Kidney (tissue), 14 donors: ENCODE measurements around the gene CASP3. TPM values are rescaled to one million over a fixed set of nuclear protein-coding genes. Genes with fewer than 3 reads are reported as not detected.

Experiments used
- DNase-seq, 5 donors: peaks; one replicate each; pipeline ENCODE4 v3.0.0-alpha.2; 2013 to 2020
- FAIRE-seq: peaks from 2 replicates; lab custom pipeline; 2012; peaks lifted over from hg19 to GRCh38; lab: Jason Lieb, UNC
- H3K27ac ChIP-seq, 2 donors: one replicate each; pipeline ENCODE4 v1.7.0; 2013; ENCODE audit warnings: low read depth in 2 of 2, low read length in 2 of 2, inconsistent platforms in 1 of 2
- H3K27me3 ChIP-seq: one replicate; pipeline ENCODE4 v1.7.1; 2013; ENCODE audit warnings: low read length, inconsistent platforms; ENCODE audit not compliant: control insufficient read depth, insufficient read depth
- H3K36me3 ChIP-seq, 3 donors: one replicate each; pipeline versions ENCODE4 v1.7.0 to v1.7.1; 2013; ENCODE audit warnings: low read length in 3 of 3, control low read depth in 1 of 3, inconsistent platforms in 1 of 3; ENCODE audit not compliant: insufficient read depth in 3 of 3, control insufficient read depth in 2 of 3
- H3K4me1 ChIP-seq, 3 donors: one replicate each; pipeline versions ENCODE4 v1.7.0 to v1.7.1; 2013; ENCODE audit warnings: low read length in 3 of 3, inconsistent platforms in 1 of 3, low read depth in 1 of 3; ENCODE audit not compliant: control insufficient read depth in 2 of 3, insufficient read depth in 2 of 3
- H3K4me3 ChIP-seq, 3 donors: one replicate each; pipeline versions ENCODE4 v1.7.0 to v1.8.1; 2013; ENCODE audit warnings: low read length in 3 of 3, control low read depth in 1 of 3, inconsistent platforms in 1 of 3
- H3K9ac ChIP-seq, 3 donors: one replicate each; pipeline versions ENCODE4 v1.7.0 to v1.7.1; 2013; ENCODE audit warnings: low read length in 3 of 3, control low read depth in 1 of 3, inconsistent platforms in 1 of 3
- H3K9me3 ChIP-seq, 3 donors: one replicate each; pipeline versions ENCODE4 v1.7.0 to v1.7.1; 2013; ENCODE audit warnings: low read length in 3 of 3, control low read depth in 1 of 3, inconsistent platforms in 1 of 3; ENCODE audit not compliant: control insufficient read depth in 2 of 3, insufficient read depth in 1 of 3
- intact Hi-C: fragments of 100-400 bp; cut with DNase I; formaldehyde crosslinking; loops from one replicate; pipeline ENCODE4 v1.11.1; 2022
- polyA plus RNA-seq: library from polyadenylated mRNA; stranded (reverse); fragments of 350-450 nt; fragmentation: Illumina TruSeq; extraction: RNeasy Lipid Tissue Mini Kit (QIAGEN cat#74804); gene quantifications from one replicate; pipeline ENCODE4 v1.2.3, GENCODE V29; 2014; ENCODE audit warnings: low read depth, low replicate concordance; ENCODE audit not compliant: insufficient read depth
- total RNA-seq: library from RNA; stranded (reverse); fragmentation: NEBNext Ultra II Directional; extraction: Animal tissue kit (Norgen Biotek cat#: 25700); gene quantifications from one replicate; pipeline ENCODE4 v1.2.1, GENCODE V29; 2021
- TF ChIP-seq, protein P1 (sequence below): IDR thresholded peaks from 3 replicates; pipeline ENCODE4 v1.5.1; 2012; ENCODE audit warnings: mild to moderate bottlenecking, moderate library complexity, borderline replicate concordance; ENCODE audit not compliant: insufficient read depth; ENCODE audit errors: extremely low read depth
- donor health status: control.
- donor health status: control.
- donor health status: control.
- donor health status: control.
- donor health status: control.
- donor health status: DM: yes; HTN: yes; CAD: no.
- donor health status: Normal renal cell carcinoma (clear cell type).

The CASP3 gene
- total and polyA plus RNA-seq, 2 donors from 2014 or later, result 7.3 to 22.4 TPM

DNA sequence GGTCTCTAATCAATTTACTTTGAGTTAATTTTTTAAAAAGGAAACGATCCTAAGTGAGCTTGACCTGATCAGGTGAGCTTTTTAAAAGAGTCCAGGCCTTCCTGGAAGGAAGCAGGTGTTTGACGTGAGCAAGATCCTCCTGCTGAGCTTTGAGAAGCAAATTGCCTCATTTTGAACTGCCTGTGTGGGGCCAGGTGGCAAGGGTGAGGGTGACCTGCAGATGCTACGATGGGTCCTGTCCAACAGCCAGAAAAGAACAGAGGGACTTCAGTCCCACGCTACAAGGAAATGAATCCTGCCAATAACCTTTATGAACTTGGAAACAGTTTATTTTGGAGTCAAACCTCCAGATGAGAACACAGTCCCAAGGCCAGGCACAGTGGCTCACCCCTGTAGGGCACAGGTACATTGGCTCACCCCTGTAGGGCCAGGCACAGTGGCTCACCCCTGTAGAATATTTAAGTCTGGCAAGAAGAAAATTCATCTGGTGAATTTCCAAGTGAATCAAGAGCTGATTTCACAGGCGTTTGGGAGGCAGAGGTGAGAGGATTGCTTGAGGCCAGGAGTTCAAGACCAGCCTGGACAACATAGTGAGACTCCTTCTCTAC is 58.1 kb downstream of the CASP3 start:
- intact Hi-C loops, result no loop called here
- no peak for FAIRE-seq

DNA sequence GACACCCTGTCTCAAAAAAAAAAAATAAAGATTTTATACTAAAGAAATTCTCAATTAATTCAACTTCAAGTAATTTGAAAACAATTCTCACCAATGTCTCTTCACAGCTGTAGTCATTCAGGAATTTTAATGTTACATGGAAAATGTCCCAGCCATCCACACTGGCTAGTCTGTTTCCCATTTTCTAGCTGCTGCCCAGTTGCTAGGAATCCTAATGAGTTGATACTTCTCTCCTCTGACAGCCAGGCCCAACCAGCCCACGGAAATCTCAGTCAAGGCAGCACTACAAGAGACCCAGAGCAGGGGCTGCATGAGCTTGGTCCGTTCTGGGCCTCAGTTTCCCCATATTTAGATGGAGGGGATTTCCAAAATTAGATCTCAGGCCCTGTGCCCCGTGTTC is 59.1 kb downstream of the CASP3 start:
- FAIRE-seq (no peak), DNase-seq (no peak)
- Histone ChIP-seq H3K27me3 (no peaks in the 10 kb centered on the region), H3K9ac (no peak overlapping the region), H3K4me3 (no peak overlapping the region), H3K4me1 (no peaks in the 10 kb centered on the region), H3K36me3 (no peaks in the 10 kb centered on the region), H3K9me3 (no peaks in the 10 kb centered on the region), H3K27ac (no peak overlapping the region)
- TF ChIP-seq, protein P1, sequence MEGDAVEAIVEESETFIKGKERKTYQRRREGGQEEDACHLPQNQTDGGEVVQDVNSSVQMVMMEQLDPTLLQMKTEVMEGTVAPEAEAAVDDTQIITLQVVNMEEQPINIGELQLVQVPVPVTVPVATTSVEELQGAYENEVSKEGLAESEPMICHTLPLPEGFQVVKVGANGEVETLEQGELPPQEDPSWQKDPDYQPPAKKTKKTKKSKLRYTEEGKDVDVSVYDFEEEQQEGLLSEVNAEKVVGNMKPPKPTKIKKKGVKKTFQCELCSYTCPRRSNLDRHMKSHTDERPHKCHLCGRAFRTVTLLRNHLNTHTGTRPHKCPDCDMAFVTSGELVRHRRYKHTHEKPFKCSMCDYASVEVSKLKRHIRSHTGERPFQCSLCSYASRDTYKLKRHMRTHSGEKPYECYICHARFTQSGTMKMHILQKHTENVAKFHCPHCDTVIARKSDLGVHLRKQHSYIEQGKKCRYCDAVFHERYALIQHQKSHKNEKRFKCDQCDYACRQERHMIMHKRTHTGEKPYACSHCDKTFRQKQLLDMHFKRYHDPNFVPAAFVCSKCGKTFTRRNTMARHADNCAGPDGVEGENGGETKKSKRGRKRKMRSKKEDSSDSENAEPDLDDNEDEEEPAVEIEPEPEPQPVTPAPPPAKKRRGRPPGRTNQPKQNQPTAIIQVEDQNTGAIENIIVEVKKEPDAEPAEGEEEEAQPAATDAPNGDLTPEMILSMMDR, result no peak
- intact Hi-C loops, result no loop called here

More for the DNA sequence above, 58.1 kb downstream of the CASP3 start:
- no peak overlapping the region for H3K4me3 ChIP-seq
- no peaks in the 10 kb centered on the region for H3K4me1 ChIP-seq
- no peaks in the 10 kb centered on the region for H3K27me3 ChIP-seq
- no peak for DNase-seq
- no peak overlapping the region for H3K27ac ChIP-seq
- no peaks in the 10 kb centered on the region for H3K36me3 ChIP-seq
- no peaks in the 10 kb centered on the region for H3K9me3 ChIP-seq
- TF ChIP-seq, protein P1, result no peak
- no peak overlapping the region for H3K9ac ChIP-seq

DNA sequence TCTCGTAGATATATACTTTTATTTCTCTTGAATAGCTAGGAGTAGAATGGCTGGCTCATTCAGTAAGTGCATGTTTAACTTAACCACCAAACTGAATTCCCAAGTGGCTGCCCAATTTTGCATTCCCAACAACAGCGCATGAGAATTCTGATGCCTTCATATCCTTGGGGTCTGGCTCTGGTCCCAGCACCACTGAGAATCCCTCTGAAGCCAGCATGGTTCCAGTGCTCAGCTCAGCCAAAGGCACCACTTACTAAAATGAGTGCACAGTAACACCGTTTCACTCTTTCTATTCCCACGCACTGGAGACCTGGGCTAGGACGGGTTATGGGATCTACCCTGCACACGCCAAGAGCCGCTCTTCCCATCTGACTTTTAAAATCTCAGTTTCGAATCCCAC is 60.4 kb downstream of the CASP3 start:
- TF ChIP-seq, protein P1, result no peak
- no peak for DNase-seq
- Histone ChIP-seq H3K27me3 (no peaks in the 10 kb centered on the region), H3K9ac (no peak overlapping the region), H3K9me3 (no peaks in the 10 kb centered on the region), H3K4me1 (no peaks in the 10 kb centered on the region), H3K4me3 (no peak overlapping the region), H3K36me3 (no peaks in the 10 kb centered on the region), H3K27ac (no peak overlapping the region)
- FAIRE-seq, result no peak
- intact Hi-C loops, result no loop called here

DNA sequence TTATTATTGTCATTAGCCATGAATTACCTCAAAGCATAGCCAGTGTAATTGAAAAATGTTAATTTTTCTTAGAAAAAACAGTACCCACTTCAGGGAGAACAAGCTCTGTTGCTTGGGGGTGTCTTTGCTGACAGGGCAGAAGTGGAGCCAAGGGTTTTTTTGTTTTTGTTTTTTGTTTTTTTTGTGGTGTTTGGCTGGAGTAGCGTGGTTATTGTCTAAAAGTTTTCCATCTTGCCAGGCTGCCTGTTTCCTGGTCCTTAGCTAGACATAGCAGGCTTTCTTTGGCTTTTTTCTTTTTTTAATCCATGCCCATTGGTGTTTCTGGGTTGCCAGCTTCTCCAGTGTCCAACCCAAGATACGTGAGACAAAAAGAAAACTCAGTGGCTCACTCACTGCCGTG is 61.5 kb downstream of the CASP3 start:
- DNase-seq, result no peak
- no peaks in the 10 kb centered on the region for H3K36me3 ChIP-seq
- no peak overlapping the region for H3K9ac ChIP-seq
- no peak overlapping the region for H3K27ac ChIP-seq
- intact Hi-C loops, result no loop called here
- H3K4me3 ChIP-seq, result no peak overlapping the region
- no peaks in the 10 kb centered on the region for H3K4me1 ChIP-seq
- no peak for FAIRE-seq
- H3K27me3 ChIP-seq, result no peaks in the 10 kb centered on the region
- TF ChIP-seq, protein P1, result no peak
- no peaks in the 10 kb centered on the region for H3K9me3 ChIP-seq
